ENCODE measurements around the gene GLB1L3. TPM values are rescaled to one million over a fixed set of nuclear protein-coding genes. Genes with fewer than 3 reads are reported as not detected.
A peak's percentile ranks its signal among the peaks of the same experiment; 100 is the strongest.

The GLB1L3 gene, protein sequence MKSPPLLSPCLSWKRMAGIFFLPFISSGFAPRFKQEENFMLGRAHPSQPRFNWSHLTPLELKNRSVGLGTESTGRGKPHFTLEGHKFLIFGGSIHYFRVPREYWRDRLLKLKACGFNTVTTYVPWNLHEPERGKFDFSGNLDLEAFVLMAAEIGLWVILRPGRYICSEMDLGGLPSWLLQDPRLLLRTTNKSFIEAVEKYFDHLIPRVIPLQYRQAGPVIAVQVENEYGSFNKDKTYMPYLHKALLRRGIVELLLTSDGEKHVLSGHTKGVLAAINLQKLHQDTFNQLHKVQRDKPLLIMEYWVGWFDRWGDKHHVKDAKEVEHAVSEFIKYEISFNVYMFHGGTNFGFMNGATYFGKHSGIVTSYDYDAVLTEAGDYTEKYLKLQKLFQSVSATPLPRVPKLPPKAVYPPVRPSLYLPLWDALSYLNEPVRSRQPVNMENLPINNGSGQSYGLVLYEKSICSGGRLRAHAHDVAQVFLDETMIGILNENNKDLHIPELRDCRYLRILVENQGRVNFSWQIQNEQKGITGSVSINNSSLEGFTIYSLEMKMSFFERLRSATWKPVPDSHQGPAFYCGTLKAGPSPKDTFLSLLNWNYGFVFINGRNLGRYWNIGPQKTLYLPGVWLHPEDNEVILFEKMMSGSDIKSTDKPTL
- total RNA-seq = 1 to 10 TPM; 5.1 to 6.1 (median 5.9) TPM

DNA sequence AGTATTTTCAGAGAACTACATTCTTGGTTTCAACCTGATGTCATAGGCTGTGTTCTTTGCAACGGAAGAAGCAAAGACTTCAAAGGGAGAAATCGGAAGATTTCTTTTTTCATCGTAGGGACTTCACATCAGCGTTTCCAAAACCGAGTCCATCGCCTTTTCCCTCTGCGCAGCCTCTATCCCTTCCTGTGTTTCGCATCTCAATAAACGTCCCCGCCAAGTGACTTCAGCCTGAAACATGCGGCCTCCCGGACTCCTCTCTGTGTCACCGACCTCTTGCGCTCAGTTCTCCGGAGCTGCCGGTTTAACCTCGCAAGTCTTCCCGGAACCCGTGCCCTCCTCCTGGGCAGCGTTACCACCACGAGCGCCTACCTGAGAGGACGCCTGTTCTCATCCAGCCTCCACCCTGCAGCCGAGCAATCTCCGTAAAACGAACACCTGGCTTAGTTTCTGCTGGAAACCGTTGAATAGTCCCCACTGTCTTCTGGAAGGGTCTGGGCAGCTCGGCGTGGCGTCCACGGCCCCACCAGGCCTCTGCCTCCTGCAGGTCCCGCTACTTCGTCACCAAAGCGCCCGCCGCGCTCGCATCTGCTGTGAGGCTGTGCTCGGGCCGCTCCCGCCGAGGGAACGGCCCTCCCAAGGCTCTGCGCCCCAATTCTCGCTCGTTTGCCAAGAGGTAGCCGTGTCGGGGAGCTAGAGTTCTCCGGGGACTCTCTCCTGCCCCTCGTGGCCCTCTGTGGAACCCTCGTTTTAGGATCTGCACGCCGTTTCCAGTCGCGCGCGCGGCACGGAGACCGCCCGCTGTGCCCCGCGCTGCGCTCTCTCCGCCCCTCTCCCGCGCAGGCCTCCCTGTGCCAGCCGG is at the start of gene GLB1L3:
TSS of gene GLB1L3 (plus strand) at position 846 of the 862 bp plus-strand sequence. CDS start 362 bp downstream, outside the sequence.
- H3K9me3 ChIP-seq = no peaks in the 10 kb centered on the region
- H3K36me3 ChIP-seq = no peaks in the 10 kb centered on the region
- peak within 1 kb of the TSS; percentile 48 for H3K4me3 ChIP-seq
- TF ChIP-seq POLR2AphosphoS5 (IDR thresholded peaks at IDR 0.05) (no peak), EP300 (IDR thresholded peaks at IDR 0.05) (no peak), POLR2A (IDR thresholded peaks at IDR 0.05) (no peak)
- TF ChIP-seq, protein P1, sequence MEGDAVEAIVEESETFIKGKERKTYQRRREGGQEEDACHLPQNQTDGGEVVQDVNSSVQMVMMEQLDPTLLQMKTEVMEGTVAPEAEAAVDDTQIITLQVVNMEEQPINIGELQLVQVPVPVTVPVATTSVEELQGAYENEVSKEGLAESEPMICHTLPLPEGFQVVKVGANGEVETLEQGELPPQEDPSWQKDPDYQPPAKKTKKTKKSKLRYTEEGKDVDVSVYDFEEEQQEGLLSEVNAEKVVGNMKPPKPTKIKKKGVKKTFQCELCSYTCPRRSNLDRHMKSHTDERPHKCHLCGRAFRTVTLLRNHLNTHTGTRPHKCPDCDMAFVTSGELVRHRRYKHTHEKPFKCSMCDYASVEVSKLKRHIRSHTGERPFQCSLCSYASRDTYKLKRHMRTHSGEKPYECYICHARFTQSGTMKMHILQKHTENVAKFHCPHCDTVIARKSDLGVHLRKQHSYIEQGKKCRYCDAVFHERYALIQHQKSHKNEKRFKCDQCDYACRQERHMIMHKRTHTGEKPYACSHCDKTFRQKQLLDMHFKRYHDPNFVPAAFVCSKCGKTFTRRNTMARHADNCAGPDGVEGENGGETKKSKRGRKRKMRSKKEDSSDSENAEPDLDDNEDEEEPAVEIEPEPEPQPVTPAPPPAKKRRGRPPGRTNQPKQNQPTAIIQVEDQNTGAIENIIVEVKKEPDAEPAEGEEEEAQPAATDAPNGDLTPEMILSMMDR (IDR thresholded peaks at IDR 0.05) = peak; percentile 12 to 54
- H3K4me1 ChIP-seq = peaks cover 21% of the 10 kb centered on the region
- H3K27ac ChIP-seq = no peak within 1 kb of the TSS
- DNase-seq (ENCODE audit: low spot score in 2 of 2) = no peak
- WGBS = 1% methylated on average over 46 of the region's 68 CpGs
- peaks cover 82% of the 10 kb centered on the region for H3K27me3 ChIP-seq

DNA sequence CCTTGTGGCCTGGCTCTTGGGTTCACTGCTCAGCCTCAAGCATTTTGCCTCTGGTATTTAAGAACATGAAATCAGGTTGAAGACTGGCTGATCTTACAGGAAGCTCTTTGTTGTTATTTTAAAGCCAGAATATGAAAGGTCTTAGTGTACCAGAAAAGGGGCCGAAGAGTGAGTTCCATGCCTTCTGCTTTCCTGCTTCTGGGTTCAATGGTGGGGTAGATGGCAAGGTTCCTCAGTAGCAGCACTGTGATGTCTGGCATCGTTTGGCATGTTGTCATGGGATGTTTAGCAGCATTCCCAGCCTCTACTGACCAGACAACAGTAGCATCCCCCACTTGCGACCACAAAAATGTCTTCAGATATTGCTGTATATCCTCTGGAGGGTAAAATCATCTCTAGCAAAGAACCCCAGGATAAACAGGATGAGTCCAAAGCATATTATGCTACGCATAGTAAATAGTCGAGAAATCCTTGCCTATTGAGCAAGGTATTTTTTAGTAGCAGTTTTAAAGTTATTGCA is 49.3 kb upstream of the GLB1L3 start:
- peaks cover 69% of the 10 kb centered on the region for H3K4me1 ChIP-seq
- TF ChIP-seq POLR2AphosphoS5 (IDR thresholded peaks at IDR 0.05) = no peak
- TF ChIP-seq, protein P1 (IDR thresholded peaks at IDR 0.05) = no peak
- no peak for TF ChIP-seq EP300 (IDR thresholded peaks at IDR 0.05)
- TF ChIP-seq POLR2A (IDR thresholded peaks at IDR 0.05) = no peak
- no peak for DNase-seq (ENCODE audit: low spot score in 2 of 2)
- peaks cover 5% of the 10 kb centered on the region for H3K36me3 ChIP-seq
- no peak overlapping the region for H3K27ac ChIP-seq
- H3K4me3 ChIP-seq = no peak overlapping the region
- no peaks in the 10 kb centered on the region for H3K27me3 ChIP-seq
- H3K9me3 ChIP-seq = no peaks in the 10 kb centered on the region
- 89% methylated on average over 5 of the region's 5 CpGs for WGBS

DNA sequence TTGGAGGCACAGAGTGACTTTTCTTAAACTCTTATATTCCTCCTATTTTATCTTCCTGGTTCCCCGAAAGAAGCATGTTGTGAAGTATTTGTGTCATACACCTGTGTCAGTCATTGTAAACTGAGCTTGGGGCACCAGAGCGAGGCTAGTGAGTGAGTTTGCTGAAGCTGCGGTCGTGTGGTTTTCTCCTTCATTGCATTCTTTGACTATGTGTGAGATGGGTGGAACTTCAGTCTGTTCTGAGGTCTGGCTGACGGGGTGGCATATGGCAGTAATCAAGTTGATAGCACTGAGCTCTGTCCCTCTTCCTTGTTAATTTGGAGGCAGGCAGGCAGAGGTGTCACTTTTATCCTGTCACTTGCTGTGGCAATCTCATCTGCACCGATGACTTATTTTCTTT is 47.6 kb upstream of the GLB1L3 start:
- TF ChIP-seq POLR2A (IDR thresholded peaks at IDR 0.05) = no peak
- no peak for TF ChIP-seq POLR2AphosphoS5 (IDR thresholded peaks at IDR 0.05)
- TF ChIP-seq, protein P1 (IDR thresholded peaks at IDR 0.05) = no peak
- TF ChIP-seq EP300 (IDR thresholded peaks at IDR 0.05) = no peak
- H3K27me3 ChIP-seq = no peaks in the 10 kb centered on the region
- H3K9me3 ChIP-seq = no peaks in the 10 kb centered on the region
- 62% methylated on average over 6 of the region's 6 CpGs for WGBS
- no peak overlapping the region for H3K4me3 ChIP-seq
- H3K27ac ChIP-seq = no peak overlapping the region
- no peak for DNase-seq (ENCODE audit: low spot score in 2 of 2)
- peaks cover 64% of the 10 kb centered on the region for H3K4me1 ChIP-seq
- H3K36me3 ChIP-seq = peaks cover 5% of the 10 kb centered on the region

DNA sequence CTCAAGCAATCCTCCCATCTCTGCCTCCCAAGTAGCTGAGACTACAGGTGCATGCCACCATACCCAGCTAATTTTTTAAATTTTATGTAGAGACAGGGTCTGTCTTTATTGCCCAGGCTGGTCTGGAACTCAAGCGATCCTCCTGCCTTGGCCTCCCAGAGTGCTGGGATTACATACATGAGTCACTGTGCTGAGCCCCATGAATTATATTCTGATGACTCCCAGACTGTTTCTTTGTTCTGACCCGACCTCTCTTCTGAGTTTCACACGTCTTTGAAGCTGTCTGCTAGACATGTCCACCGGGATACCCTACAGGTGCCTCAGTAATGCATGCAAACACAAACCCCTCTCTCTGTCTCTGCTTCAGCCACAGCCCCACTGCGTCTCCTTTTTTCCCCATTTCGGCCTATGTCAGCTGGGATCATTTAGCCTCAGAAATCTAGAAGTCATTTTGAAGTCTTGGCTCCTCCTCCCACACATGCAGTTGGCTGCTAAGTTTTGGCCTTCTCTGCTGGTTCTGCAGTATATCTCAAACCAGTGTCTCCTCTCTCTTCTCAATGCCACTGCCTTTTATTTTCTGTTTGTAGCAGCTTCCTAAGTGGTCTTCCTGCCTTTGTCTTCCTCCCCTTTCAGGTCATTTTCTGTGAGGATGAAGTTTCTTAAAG is 46.9 kb upstream of the GLB1L3 start:
- no peak for DNase-seq (ENCODE audit: low spot score in 2 of 2)
- no peak for TF ChIP-seq EP300 (IDR thresholded peaks at IDR 0.05)
- no peak for TF ChIP-seq POLR2AphosphoS5 (IDR thresholded peaks at IDR 0.05)
- TF ChIP-seq, protein P1 (IDR thresholded peaks at IDR 0.05) = no peak
- no peak for TF ChIP-seq POLR2A (IDR thresholded peaks at IDR 0.05)
- whole genome bisulfite sequencing = 55% methylated on average over 6 of the region's 6 CpGs
- Histone ChIP-seq H3K4me3 (no peak overlapping the region), H3K4me1 (peaks cover 64% of the 10 kb centered on the region), H3K27ac (no peak overlapping the region), H3K27me3 (no peaks in the 10 kb centered on the region), H3K36me3 (peaks cover 7% of the 10 kb centered on the region), H3K9me3 (no peaks in the 10 kb centered on the region)
